Endothelial cell of umbilical vein (primary cell): ENCODE data around the gene PRRG1.

Experiments used
- EZH2 ChIP-seq: IDR thresholded peaks from 2 replicates; pipeline ENCODE4 v1.6.1; 2012; ENCODE audit warnings: borderline replicate concordance, low read depth, mild to moderate bottlenecking, moderate library complexity, low read length, inconsistent platforms; ENCODE audit not compliant: severe bottlenecking
- FOS ChIP-seq: IDR thresholded peaks from 2 replicates; pipeline ENCODE4 v1.6.1; 2011; ENCODE audit warnings: mild to moderate bottlenecking, low read length, moderate library complexity, borderline replicate concordance; ENCODE audit not compliant: insufficient read depth
- GATA2 ChIP-seq: IDR thresholded peaks from 2 replicates; pipeline ENCODE4 v1.7.0; 2011; ENCODE audit warnings: low read depth, mild to moderate bottlenecking, moderate library complexity, mixed read lengths, low read length; ENCODE audit not compliant: insufficient read length, insufficient read depth
- JUN ChIP-seq: IDR thresholded peaks from 2 replicates; pipeline ENCODE4 v1.6.1; 2011; ENCODE audit warnings: borderline replicate concordance, low read depth; ENCODE audit not compliant: insufficient read length, insufficient read depth
- MAX ChIP-seq: IDR thresholded peaks from 2 replicates; pipeline ENCODE4 v1.6.1; 2011; ENCODE audit not compliant: insufficient read depth, insufficient read length
- MYC ChIP-seq: IDR thresholded peaks from one replicate; pipeline ENCODE4 v1.6.1; 2011; ENCODE audit warnings: mild to moderate bottlenecking, low read depth, low read length
- POLR2A ChIP-seq: IDR thresholded peaks from 2 replicates; pipeline ENCODE4 v1.6.1; 2012; ENCODE audit warnings: low read depth, mild to moderate bottlenecking, control low read depth, low read length
- POLR2AphosphoS5 ChIP-seq: IDR thresholded peaks from 2 replicates; pipeline ENCODE4 v1.6.1; 2012; ENCODE audit warnings: low read depth, mild to moderate bottlenecking, control low read depth, low read length, moderate library complexity; ENCODE audit not compliant: insufficient read depth
- TF ChIP-seq, protein P1 (sequence below), 2 donors: IDR thresholded peaks; 1 replicate in 1 of 2; 2 replicates in 1 of 2; pipeline ENCODE4 v1.5.1; 2011; ENCODE audit warnings: low read length in 2 of 2, mild to moderate bottlenecking in 2 of 2, moderate library complexity in 2 of 2, control low read depth in 1 of 2, inconsistent platforms in 1 of 2, low read depth in 1 of 2; ENCODE audit not compliant: insufficient read depth in 1 of 2; ENCODE audit errors: extremely low read depth in 1 of 2

- TF ChIP-seq, protein P1, sequence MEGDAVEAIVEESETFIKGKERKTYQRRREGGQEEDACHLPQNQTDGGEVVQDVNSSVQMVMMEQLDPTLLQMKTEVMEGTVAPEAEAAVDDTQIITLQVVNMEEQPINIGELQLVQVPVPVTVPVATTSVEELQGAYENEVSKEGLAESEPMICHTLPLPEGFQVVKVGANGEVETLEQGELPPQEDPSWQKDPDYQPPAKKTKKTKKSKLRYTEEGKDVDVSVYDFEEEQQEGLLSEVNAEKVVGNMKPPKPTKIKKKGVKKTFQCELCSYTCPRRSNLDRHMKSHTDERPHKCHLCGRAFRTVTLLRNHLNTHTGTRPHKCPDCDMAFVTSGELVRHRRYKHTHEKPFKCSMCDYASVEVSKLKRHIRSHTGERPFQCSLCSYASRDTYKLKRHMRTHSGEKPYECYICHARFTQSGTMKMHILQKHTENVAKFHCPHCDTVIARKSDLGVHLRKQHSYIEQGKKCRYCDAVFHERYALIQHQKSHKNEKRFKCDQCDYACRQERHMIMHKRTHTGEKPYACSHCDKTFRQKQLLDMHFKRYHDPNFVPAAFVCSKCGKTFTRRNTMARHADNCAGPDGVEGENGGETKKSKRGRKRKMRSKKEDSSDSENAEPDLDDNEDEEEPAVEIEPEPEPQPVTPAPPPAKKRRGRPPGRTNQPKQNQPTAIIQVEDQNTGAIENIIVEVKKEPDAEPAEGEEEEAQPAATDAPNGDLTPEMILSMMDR (IDR thresholded peaks at IDR 0.05; ENCODE audit: extremely low read depth in 1 of 2, insufficient read depth in 1 of 2, low read depth in 1 of 2, low read length in 2 of 2): no peak
- TF ChIP-seq POLR2A (no peak), FOS (no peak), POLR2AphosphoS5 (no peak), EZH2 (no peak), JUN (no peak), MAX (no peak), GATA2 (no peak), MYC (no peak)
Measured at GRCh38 chrX:37348971-37349220, 268 bp upstream of the PRRG1 start.
